HCT116 (cell line): ENCODE results near the gene VIPR1. TPM values are rescaled to one million over a fixed set of nuclear protein-coding genes. Genes with fewer than 3 reads are reported as not detected.

Source experiments
- ATAC-seq: fragments of 200-7000 bp; cut with Tn5 transposase; 2 replicates; pipeline ENCODE4 v1.9.1; 2020; ENCODE audit warnings: mild to moderate bottlenecking, moderate library complexity
- BruUV-seq: library from RNA; stranded (reverse); fragments of 400-500 nt; replicated peaks from 2 replicates; lab custom pipeline; 2021; lab: Mats Ljungman, UMichigan
- CTCF ChIA-PET: fragments of 300-600 bp; sonication (Branson Sonifier 250); formaldehyde crosslinking; loops from one replicate; lab custom pipeline; 2021; ENCODE audit warnings: antibody characterized with exemption; lab: Charles Lee
- POLR2A ChIA-PET: fragments of 300-600, 350-600 bp; sonication (Branson Sonifier 250); formaldehyde crosslinking; loops from one replicate; lab custom pipeline; 2021; ENCODE audit warnings: antibody characterized with exemption; lab: Charles Lee
- RAD21 ChIA-PET, 2 experiments: fragments of 300-600 bp; sonication (Branson Sonifier 250); formaldehyde crosslinking; loops; one replicate each; lab custom pipeline; 2023; ENCODE audit warnings: low total read pairs in 2 of 2; ENCODE audit not compliant: uncharacterized antibody in 2 of 2, unreplicated experiment in 2 of 2, low non-redundant PET in 1 of 2; lab: Charles Lee
- DNase-seq: peaks from one replicate; pipeline ENCODE4 v3.0.0-alpha.2; 2010; ENCODE audit warnings: low read depth, low spot score
- H2AFZ ChIP-seq: fragments of 200-600 bp; shearing (Covaris generic), sonication (generic); 2 replicates; pipeline ENCODE4 v1.6.1; 2017; ENCODE audit warnings: low read depth, mixed run types, mixed read lengths, antibody characterized with exemption, low read length; ENCODE audit not compliant: poor library complexity, severe bottlenecking
- H3K27ac ChIP-seq: 2 replicates; pipeline ENCODE4 v1.5.1; 2012; ENCODE audit warnings: low read depth, low read length
- H3K27me3 ChIP-seq: fragments of 200-600 bp; sonication (generic); 2 replicates; pipeline ENCODE4 v1.6.1; 2016; ENCODE audit warnings: mixed run types, low read length, mixed read lengths; ENCODE audit not compliant: insufficient read depth
- H3K36me3 ChIP-seq, 2 experiments: fragments of 200-500 bp in 1 of 2; fragments of 200-600 bp in 1 of 2; sonication (Bioruptor generic) in 1 of 2; sonication (generic) in 1 of 2; 2 replicates each; pipeline versions ENCODE4 v1.5.1 to v1.6.1; 2014 to 2016; ENCODE audit warnings: low read length in 2 of 2, inconsistent platforms in 1 of 2, mixed read lengths in 1 of 2, mixed run types in 1 of 2; ENCODE audit not compliant: insufficient read depth in 2 of 2, control insufficient read depth in 1 of 2
- H3K4me1 ChIP-seq, 2 experiments: fragments of 200-600 bp in 1 of 2; sonication (generic) in 1 of 2; 2 replicates each; pipeline versions ENCODE4 v1.5.1 to v1.6.1; 2012 to 2017; ENCODE audit warnings: low read length in 2 of 2, inconsistent platforms in 1 of 2, mild to moderate bottlenecking in 1 of 2, mixed read lengths in 1 of 2, mixed run types in 1 of 2, moderate library complexity in 1 of 2; ENCODE audit not compliant: insufficient read depth in 2 of 2, control insufficient read depth in 1 of 2
- H3K4me2 ChIP-seq: fragments of 200-600 bp; sonication (generic); 2 replicates; pipeline ENCODE4 v1.6.1; 2017; ENCODE audit warnings: mixed run types, low read length, mixed read lengths
- H3K4me3 ChIP-seq, 2 experiments: fragments of 200-600 bp in 1 of 2; sonication (generic) in 1 of 2; replicated peaks in 1 of 2; 2 replicates each; pipeline ENCODE4 v1.5.1; 2011 to 2016; ENCODE audit warnings: low read length in 2 of 2, control low read depth in 1 of 2, low read depth in 1 of 2, mild to moderate bottlenecking in 1 of 2, mixed read lengths in 1 of 2, mixed run types in 1 of 2
- H3K79me2 ChIP-seq: fragments of 200-600 bp; sonication (generic); 2 replicates; pipeline ENCODE4 v1.6.1; 2017; ENCODE audit warnings: mild to moderate bottlenecking, mixed run types, low read length, moderate library complexity, mixed read lengths; ENCODE audit not compliant: insufficient read depth
- H3K9ac ChIP-seq: fragments of 200-600 bp; sonication (generic); 2 replicates; pipeline ENCODE4 v1.6.1; 2016; ENCODE audit warnings: low read length, mixed read lengths
- H3K9me2 ChIP-seq: fragments of 200-600 bp; sonication (generic), shearing (Covaris generic); 2 replicates; pipeline ENCODE4 v1.6.1; 2017; ENCODE audit warnings: mixed run types, mild to moderate bottlenecking, moderate library complexity; ENCODE audit not compliant: insufficient read depth
- H3K9me3 ChIP-seq, 2 experiments: fragments of 200-500 bp in 1 of 2; fragments of 200-600 bp in 1 of 2; sonication (Bioruptor generic) in 1 of 2; sonication (generic) in 1 of 2; 2 replicates each; pipeline ENCODE4 v1.6.1; 2014 to 2017; ENCODE audit warnings: low read length in 2 of 2, mixed read lengths in 2 of 2, inconsistent platforms in 1 of 2, low read depth in 1 of 2, mild to moderate bottlenecking in 1 of 2, mixed run types in 1 of 2, moderate library complexity in 1 of 2; ENCODE audit not compliant: control insufficient read depth in 1 of 2, insufficient read depth in 1 of 2
- H4K20me1 ChIP-seq: fragments of 200-600 bp; sonication (generic), shearing (Covaris generic); 2 replicates; pipeline ENCODE4 v1.6.1; 2017; ENCODE audit warnings: mixed run types, mild to moderate bottlenecking, moderate library complexity; ENCODE audit not compliant: insufficient read depth
- CTCF ChIP-seq, 3 experiments: fragments of 200-600 bp in 1 of 3; sonication (generic) in 1 of 3; IDR thresholded peaks in 2 of 3; conservative IDR thresholded peaks in 1 of 3; 2 replicates each; pipeline ENCODE4 v1.5.1; 2012 to 2017; ENCODE audit warnings: low read depth in 2 of 3, low read length in 2 of 3, antibody characterized with exemption in 1 of 3, borderline replicate concordance in 1 of 3, control low read depth in 1 of 3, mild to moderate bottlenecking in 1 of 3, mixed read lengths in 1 of 3, mixed run types in 1 of 3, moderate library complexity in 1 of 3; ENCODE audit not compliant: insufficient read depth in 1 of 3
- EGR1 ChIP-seq: IDR thresholded peaks from 2 replicates; pipeline ENCODE4 v1.6.1; 2012; ENCODE audit warnings: low read depth
- ELF1 ChIP-seq: IDR thresholded peaks from 2 replicates; pipeline ENCODE4 v1.6.1; 2012; ENCODE audit warnings: low read depth, borderline replicate concordance
- EZH2 ChIP-seq: fragments of 200-600 bp; sonication (generic); IDR thresholded peaks from 2 replicates; pipeline ENCODE4 v1.6.1; 2017; ENCODE audit warnings: antibody characterized with exemption, mixed run types
- JUND ChIP-seq: IDR thresholded peaks from 2 replicates; pipeline ENCODE4 v1.6.1; 2012
- MAX ChIP-seq: IDR thresholded peaks from 2 replicates; pipeline ENCODE4 v1.6.1; 2012
- POLR2AphosphoS5 ChIP-seq: IDR thresholded peaks from 2 replicates; pipeline ENCODE4 v1.6.1; 2011; ENCODE audit warnings: mild to moderate bottlenecking, low read depth, low read length, moderate library complexity
- RAD21 ChIP-seq: IDR thresholded peaks from 2 replicates; pipeline ENCODE4 v1.6.1; 2012; ENCODE audit warnings: low read depth, mild to moderate bottlenecking
- REST ChIP-seq: IDR thresholded peaks from 2 replicates; pipeline ENCODE4 v1.6.1; 2012; ENCODE audit warnings: low read depth
- YY1 ChIP-seq: IDR thresholded peaks from 2 replicates; pipeline ENCODE4 v1.6.1; 2011; ENCODE audit warnings: low read length, low read depth, moderate library complexity, mild to moderate bottlenecking; ENCODE audit not compliant: insufficient replicate concordance; ENCODE audit errors: extremely low read depth
- ZBTB33 ChIP-seq: IDR thresholded peaks from 2 replicates; pipeline ENCODE4 v1.6.1; 2011; ENCODE audit warnings: mild to moderate bottlenecking, low read length, moderate library complexity; ENCODE audit not compliant: insufficient replicate concordance; ENCODE audit errors: extremely low read depth
- ZFX ChIP-seq: fragments of 450-650 bp; IDR thresholded peaks from 2 replicates; pipeline ENCODE4 v1.6.1; 2017
- ZNF274 ChIP-seq: fragments of 200-500 bp; sonication (Bioruptor generic); IDR thresholded peaks from 2 replicates; pipeline ENCODE4 v1.6.1; 2014; ENCODE audit warnings: mild to moderate bottlenecking, low read depth, low read length, inconsistent platforms
- intact Hi-C: fragments of 100-400 bp; cut with micrococcal nuclease; formaldehyde crosslinking; loops from 2 replicates; pipeline ENCODE4 v1.10.0; 2022
- total RNA-seq: library from RNA; stranded (reverse); gene quantifications from one replicate; pipeline ENCODE4 v1.2.1, GENCODE V29; 2021; ENCODE audit not compliant: unreplicated experiment

Gene VIPR1
- total RNA-seq, 1 experiment from 2014 or later = 9.6 TPM

GRCh38 chr3:42524751-42525150 lies 22.3 kb downstream of the VIPR1 start:
- no peak for DNase-seq
- Histone ChIP-seq H3K27me3 (no peaks in the 10 kb centered on the region), H3K4me3 (no peak overlapping the region), H2AFZ (no peak overlapping the region), H3K9me2 (no peaks in the 10 kb centered on the region), H3K36me3 (no peaks in the 10 kb centered on the region), H3K9ac (no peak overlapping the region), H4K20me1 (no peaks in the 10 kb centered on the region), H3K79me2 (no peaks in the 10 kb centered on the region), H3K9me3 (no peaks in the 10 kb centered on the region), H3K4me2 (no peak overlapping the region), H3K27ac (no peak overlapping the region), H3K4me1 (no peaks in the 10 kb centered on the region)
- ChIA-PET POLR2A (no interaction called here), CTCF (no interaction called here), RAD21 (no interaction called here)
- TF ChIP-seq MAX = no peak
- TF ChIP-seq ZNF274 = no peak
- no TSS peak for BruUV-seq
- no peak for ATAC-seq
- intact Hi-C loops = no loop called here

GRCh38 chr3:42525212-42525611 lies 22.8 kb downstream of the VIPR1 start:
- no peak overlapping the region for H3K4me2 ChIP-seq
- DNase-seq = no peak
- H3K9me2 ChIP-seq = no peaks in the 10 kb centered on the region
- no peaks in the 10 kb centered on the region for H3K27me3 ChIP-seq
- ChIA-PET RAD21 (no interaction called here), POLR2A (no interaction called here), CTCF (no interaction called here)
- no peaks in the 10 kb centered on the region for H3K4me1 ChIP-seq
- no peaks in the 10 kb centered on the region for H3K79me2 ChIP-seq
- no peak overlapping the region for H3K4me3 ChIP-seq
- intact Hi-C loops = no loop called here
- no peaks in the 10 kb centered on the region for H4K20me1 ChIP-seq
- H3K9ac ChIP-seq = no peak overlapping the region
- BruUV-seq = no TSS peak
- no peaks in the 10 kb centered on the region for H3K9me3 ChIP-seq
- H3K36me3 ChIP-seq = no peaks in the 10 kb centered on the region
- ATAC-seq = no peak
- H2AFZ ChIP-seq = no peak overlapping the region
- H3K27ac ChIP-seq = no peak overlapping the region
- TF ChIP-seq RAD21 (no peak), CTCF (IDR thresholded peaks at IDR 0.05 in 2 of 3, conservative IDR thresholded peaks at IDR 0.05 in 1 of 3; ENCODE audit: borderline replicate concordance in 1 of 3, insufficient read depth in 1 of 3, low read depth in 2 of 3, low read length in 2 of 3) (no peak), REST (no peak), EZH2 (no peak), EGR1 (no peak), JUND (no peak), ZFX (no peak), ZBTB33 (no peak), YY1 (no peak), ELF1 (no peak), POLR2AphosphoS5 (no peak)
